HCEC 1CT (cell line): ENCODE data around the gene ZNF462.
"Not testable (repeated sequence)": the region's sequence is repeated elsewhere in the genome, so short reads cannot be mapped to it uniquely, and the experiment has no call there.

Source experiments
- DNase-seq: peaks from one replicate; pipeline ENCODE4 v3.0.0-alpha.2; 2017

The ZNF462 gene, protein sequence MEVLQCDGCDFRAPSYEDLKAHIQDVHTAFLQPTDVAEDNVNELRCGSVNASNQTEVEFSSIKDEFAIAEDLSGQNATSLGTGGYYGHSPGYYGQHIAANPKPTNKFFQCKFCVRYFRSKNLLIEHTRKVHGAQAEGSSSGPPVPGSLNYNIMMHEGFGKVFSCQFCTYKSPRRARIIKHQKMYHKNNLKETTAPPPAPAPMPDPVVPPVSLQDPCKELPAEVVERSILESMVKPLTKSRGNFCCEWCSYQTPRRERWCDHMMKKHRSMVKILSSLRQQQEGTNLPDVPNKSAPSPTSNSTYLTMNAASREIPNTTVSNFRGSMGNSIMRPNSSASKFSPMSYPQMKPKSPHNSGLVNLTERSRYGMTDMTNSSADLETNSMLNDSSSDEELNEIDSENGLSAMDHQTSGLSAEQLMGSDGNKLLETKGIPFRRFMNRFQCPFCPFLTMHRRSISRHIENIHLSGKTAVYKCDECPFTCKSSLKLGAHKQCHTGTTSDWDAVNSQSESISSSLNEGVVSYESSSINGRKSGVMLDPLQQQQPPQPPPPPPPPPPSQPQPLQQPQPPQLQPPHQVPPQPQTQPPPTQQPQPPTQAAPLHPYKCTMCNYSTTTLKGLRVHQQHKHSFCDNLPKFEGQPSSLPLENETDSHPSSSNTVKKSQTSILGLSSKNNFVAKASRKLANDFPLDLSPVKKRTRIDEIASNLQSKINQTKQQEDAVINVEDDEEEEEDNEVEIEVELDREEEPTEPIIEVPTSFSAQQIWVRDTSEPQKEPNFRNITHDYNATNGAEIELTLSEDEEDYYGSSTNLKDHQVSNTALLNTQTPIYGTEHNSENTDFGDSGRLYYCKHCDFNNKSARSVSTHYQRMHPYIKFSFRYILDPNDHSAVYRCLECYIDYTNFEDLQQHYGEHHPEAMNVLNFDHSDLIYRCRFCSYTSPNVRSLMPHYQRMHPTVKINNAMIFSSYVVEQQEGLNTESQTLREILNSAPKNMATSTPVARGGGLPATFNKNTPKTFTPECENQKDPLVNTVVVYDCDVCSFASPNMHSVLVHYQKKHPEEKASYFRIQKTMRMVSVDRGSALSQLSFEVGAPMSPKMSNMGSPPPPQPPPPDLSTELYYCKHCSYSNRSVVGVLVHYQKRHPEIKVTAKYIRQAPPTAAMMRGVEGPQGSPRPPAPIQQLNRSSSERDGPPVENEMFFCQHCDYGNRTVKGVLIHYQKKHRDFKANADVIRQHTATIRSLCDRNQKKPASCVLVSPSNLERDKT (N-terminal part only)

DNA sequence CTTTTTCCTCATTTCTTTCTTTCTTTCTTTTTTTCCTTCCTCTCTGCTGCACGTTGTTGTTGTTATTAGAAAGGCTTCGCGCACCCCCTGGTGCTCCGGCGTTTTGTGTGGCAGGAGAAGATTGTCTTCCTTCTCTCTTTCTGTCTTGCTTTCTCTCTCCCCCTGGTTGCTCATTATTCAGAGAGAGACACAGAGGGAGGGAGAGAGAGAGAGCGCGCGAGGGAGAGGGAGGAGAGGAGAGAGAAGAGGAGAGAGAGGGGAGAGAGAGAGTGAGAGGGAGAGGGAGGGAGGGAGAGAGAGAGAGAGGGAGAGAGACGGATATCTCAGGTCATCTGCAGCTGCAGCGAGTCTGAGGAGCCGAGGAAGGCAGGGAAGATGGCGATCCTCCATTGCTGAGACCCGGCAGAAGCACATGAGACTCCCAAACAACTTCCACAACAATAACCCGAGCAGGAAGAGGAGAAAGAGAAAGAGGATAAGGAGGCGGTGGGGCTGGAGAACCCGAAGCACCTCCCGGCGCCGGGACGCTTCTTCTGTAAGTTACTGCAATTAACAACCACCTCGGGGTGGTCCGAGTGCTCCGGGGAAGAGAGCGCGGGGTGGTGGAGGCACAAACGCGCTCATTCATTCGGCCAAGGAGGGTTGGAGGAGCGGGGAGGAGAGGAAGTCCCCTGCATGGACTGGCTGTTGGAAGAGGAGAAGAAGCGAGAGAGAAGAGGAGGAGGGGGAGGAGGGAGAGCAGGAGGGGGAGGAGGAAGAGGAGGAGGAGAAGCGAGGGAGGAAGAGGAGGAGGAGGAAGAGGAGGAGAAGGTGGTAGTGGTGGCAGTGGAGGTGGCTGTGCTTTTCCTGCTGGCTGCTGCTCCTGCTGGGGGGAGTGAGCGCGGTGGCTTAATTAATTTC lies at the start of gene ZNF462:
Gene ZNF462 (plus strand): TSS at position 346 of the 900 bp plus-strand sequence. CDS start 60,218 bp downstream, outside the sequence.
- DNase-seq: peak; percentile 72

DNA sequence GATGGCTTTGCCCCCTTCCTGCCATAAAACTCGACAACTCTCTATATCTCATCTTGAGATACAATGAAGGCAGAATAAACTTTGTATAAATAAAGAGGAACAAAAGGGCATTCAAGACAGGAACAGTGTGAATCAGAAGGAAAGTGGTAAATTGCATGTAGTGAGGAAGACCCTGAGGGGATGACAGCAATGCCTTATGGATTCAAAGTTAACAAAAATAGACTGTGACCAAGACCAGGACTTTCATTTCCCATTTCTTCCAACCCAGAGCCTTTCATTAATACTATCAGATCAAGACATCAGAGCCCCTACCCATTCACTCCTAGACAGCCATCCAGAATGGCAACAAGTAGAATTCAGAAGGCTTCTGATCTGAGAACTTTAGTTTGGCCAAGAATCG lies 46.4 kb upstream of the ZNF462 start:
- DNase-seq: no peak

DNA sequence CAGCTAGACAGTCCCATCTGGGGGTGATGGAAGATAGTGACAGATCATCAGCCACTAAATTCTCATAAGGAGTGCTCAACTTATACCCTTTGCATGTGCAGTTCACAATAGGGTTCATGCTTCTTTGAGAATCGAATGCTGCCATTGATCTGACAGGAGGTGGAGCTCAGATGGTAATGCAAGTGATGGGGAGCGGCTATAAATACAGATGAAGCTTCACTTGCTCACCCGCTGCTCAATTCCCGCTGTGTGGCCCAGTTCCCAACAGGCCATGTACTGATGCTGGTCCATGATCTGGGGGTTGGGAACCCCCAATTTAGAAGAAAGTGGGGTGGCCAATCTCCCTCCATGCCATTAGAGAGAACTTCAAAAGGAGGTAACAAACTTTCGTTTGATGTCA lies 44.9 kb upstream of the ZNF462 start:
- DNase-seq: no peak

DNA sequence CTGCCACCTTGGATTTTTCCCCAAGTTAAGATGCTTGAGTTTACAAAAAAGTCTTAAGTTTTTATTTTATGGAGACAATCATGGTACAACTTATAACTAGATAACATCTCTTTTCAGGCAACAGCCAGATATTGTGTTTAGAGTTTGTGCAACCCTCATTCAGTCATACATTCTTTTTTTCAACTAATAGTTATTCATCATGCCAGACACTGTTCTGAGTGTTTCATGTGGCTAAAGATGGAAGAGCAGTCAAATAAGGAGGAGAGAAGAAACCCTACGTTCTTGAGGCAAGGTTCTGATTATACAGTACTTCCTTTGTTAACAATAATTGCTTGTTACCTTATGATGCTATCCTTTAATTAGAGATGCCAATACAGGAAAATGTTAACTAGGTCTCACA lies 42.1 kb upstream of the ZNF462 start:
- no peak for DNase-seq

DNA sequence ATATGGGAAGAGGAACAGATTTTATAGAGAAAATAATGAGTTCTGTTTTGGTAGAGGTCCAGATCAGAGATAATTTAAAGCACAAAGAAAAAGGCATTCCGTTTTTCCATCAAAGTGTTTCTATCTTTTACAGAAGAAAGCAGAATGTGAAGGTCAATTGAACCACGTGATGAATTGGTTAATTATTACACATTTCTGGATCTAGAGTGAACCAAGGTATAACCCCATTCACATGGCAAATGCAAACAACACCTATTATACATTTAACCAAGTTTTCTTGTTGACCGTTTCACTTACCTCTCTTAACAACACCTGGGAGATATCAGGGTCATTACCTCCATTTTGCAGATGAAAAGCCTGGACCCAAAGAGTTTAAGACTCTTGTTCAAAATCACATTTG lies 34.9 kb upstream of the ZNF462 start:
- DNase-seq: no peak

DNA sequence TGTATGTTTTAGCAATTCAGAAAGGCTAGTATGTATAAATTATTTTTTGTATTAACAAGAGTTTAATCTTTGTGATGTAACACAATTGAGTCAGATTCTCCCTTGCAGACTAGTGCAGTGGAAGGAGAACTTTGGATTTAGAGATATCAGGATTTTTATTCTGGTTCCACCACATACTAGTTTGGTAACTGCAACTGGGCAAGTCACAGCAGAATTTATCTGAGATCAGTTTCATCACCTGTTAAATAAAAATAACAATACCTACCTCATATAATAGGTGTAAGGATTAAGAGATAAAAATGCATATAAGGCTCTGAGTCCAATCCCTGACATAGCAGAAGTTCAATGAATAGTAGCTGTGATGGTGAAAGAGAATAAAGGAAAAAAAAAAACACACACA lies 34.0 kb upstream of the ZNF462 start:
- no peak for DNase-seq

DNA sequence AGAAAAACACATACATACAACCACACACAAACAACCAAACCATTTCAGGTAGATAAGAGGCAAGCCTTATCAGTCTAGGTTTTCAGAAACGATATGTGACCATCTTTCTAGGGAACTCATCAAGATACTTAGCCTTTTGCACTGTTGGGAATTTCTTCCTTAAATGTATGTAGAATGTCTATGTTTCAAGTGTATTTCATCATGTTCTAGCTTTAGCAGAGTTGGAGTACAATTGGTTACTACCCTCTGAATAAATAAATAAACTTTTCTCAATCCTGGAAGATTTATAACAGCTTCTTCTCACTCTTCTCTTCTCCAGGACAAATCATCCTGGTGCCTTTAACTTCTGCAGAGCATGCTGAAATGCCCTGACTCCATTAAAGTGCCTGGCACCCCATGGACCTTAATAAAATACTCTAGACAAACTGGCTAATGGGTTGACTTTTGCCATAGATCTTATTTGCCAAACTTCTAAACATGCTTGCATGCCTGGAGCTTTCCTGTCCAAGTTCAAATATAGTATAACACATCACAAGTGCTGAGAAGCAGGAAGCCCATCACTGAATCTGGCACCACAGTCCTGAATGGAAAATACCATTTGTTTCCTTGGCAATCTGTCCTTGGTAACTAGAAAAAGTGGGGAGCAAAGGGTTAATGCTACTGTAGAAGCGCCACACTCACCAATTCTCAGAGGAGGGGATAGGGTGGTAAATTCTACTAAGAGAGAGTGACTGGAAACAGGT lies 33.1 kb upstream of the ZNF462 start:
- DNase-seq: no peak

DNA sequence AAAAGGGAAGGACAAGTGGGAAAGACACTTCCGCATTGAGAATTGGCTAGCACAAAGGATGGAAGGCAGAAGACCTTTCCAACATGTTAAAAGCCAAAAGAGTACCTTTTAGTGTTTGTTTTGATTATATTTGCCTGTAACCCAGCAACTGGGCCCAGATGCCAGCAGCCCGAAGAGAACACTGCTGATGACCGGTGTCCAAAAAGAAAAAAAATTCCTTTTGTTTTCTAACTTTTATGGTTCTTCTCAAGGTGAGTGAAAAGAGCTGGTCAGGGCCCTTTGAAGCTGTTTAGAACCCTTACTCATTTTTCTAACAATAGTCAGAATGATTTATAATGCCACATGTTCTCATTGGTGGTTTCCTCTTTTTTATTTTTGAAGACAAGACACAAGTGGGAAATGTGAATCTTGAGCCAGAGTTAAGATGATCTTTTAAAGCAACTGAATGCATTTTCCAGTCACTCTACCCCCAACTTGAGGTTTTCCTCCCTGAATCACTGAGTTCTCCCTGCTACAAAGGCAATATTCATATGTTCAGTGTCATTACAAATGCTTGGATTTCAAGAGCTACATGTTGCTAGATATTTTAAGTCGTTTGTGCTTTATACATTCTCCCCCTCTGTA lies 32.3 kb upstream of the ZNF462 start:
- no peak for DNase-seq

DNA sequence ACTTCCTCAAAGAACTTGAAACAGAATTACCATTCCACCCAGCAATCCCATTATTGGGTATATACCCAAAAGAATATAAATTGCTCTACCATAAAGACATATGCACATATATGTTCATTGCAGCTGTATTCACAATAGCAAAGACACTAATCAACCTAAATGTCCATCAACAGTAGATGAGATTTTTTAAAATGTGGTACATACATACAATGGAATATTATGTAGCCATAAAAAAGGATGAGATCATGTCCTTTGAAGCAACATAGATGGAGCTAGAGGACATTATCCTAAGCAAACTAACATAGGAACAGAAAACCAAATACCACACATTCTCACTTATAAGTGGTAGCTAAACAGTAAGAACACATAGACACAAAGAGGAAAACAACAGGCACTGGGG lies 28.1 kb upstream of the ZNF462 start:
- no peak for DNase-seq

DNA sequence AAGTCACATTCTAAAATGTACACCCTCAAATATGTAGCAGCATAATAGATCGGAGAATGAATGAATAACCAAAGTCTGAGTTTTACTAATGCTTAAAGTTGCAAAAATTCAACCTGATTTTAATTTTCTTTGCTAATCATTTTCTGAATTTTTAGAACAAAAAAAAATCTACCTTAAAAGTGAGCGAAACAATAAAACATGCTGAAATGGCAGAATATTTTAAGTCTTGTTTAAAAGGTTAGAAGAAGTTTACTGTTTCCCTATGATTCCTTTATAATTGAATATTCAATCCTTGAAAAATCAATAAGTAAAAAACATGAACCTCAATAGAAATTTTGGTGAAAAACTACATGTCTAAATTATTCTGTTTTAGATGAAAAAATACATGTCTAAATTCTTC lies 27.1 kb upstream of the ZNF462 start:
- no peak for DNase-seq

DNA sequence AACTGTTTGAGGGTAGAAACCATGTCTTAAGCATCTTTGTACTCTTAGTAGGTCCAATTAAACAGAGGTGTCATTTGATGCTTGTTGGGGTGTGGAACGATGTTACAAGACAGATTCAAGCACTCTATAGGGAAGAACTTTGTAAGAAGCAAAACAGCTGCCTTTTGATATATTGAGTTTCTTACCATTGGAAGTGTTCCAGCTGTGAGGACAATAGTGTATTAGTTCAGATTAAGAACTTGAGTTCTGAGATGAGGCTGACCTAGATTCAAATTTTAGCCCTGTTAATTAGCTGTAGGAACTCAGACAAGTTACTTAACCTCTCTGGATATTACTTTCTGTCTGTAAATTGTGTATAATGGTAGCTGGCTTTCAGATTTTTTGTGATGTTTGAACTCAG lies 19.6 kb upstream of the ZNF462 start:
- no peak for DNase-seq

DNA sequence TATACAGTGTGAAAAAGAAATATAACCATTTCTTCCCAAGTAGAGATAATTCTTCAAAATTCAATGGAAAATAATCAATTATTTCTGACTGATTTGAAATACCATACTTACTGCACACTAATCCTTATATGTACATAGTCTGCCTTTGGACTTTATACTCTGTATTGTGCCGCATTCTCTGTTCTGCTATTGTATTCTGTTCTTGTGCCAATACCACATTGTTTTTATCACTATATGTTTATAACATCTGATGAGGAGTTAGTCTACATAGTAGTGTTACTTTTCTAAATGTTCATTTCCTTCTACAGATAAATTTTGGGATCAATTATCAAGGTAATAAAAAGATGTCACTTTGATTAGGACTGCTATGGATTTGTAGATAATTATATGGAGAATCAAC lies 16.7 kb upstream of the ZNF462 start:
- DNase-seq: no peak

DNA sequence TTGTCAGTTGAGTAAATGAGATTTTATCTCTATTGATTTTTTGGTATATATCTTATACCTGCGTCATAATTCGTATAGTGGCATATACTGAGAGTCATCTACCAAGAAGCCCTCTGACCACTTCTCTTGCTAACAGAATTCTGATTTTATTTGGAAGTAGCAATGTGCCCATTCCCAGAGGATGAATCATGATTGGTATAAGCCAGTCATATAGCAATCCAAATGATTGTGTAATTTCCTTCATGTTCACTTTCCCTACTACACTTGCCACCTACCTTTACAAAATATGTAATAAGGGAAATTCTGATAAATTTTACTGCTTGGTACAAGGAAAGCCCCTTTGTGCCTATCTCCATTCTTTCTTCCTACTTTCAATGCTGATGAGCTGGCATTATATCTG lies 16.1 kb upstream of the ZNF462 start:
- peak; percentile 81 for DNase-seq

DNA sequence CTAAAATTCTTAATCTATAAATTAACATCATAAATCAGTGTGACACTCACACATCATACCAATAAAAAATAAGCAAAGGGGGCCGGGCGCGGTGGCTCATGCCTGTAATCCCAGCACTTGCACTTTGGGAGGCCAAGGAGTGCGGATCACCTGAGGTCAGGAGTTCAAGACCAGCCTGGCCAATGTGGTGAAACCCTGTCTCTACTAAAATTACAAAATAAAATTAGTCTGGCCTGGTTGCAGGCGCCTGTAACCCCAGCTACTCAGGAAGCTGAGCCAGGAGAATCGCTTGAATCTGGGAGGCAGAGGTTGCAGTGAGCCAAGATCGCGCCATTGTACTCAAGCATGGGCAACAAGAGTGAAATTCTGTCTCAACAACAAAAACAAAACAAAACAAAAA lies 11.3 kb upstream of the ZNF462 start:
- not testable (repeated sequence) for DNase-seq

DNA sequence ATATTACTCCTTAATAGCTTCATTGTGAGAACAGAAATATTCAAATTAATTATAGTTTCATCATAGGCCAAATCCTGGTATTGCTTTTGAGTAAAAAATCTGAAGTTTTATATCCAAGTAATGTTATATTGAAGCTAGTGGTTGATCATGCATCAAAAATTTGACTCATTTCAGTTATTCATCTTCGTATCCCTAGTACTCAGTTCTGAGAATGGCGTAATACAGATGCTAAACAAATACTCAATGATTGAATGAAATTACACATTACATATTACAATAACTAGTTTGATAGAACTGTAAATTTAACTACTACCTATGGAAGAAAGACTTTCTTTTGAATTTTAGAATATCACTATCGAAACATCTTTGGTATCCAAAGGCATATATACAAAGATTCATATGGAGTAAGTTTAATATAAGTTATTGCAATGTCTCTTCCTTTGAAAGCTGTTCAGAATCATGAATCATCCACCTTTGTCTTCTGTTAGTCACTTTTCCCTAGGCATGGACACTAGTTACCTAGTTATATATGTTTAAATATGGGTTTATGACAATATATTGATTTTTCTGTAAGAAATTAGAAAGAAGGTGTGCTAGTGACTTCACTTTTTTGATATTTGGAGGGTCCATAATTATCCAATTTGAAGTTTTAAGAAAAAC lies 5.0 kb upstream of the ZNF462 start:
- DNase-seq: no peak

DNA sequence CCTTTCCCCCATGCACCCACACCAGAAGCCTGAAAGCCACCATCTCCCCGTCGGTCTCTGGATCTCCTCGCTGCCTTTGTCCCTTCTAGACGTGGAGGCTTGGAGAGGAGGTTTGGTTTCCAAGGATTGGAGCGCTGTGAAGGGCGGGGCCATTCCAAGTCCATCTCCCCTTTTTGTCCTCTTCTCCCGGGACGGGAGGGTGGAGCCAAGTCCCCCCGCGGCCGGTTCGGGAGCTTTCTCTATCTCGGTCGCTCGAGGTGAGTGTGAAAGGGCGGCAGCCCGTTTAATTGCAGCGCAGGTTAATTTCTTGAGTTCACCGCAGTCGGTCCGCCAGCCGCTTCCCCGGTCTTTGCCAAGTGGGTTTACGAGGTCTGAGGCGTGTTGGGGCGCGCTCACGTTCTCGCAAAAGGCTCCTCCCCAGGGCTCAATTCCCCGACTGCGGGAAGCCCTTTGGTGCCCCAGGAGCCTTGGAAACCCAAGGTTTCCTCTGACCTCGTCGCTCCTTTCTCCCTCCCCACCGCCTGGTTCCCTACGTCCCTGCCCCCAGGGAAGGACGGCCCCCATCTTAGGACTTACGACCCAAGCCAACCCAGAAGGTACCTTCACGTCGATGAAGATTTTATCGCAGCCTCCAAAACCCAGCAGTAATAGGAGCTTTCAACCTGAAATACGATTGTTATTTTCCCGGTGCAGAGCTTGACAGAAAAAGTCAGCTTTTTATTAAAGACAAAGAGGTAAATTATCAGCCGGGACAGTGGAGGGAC lies 2.8 kb upstream of the ZNF462 start:
- DNase-seq: peak; percentile 58

DNA sequence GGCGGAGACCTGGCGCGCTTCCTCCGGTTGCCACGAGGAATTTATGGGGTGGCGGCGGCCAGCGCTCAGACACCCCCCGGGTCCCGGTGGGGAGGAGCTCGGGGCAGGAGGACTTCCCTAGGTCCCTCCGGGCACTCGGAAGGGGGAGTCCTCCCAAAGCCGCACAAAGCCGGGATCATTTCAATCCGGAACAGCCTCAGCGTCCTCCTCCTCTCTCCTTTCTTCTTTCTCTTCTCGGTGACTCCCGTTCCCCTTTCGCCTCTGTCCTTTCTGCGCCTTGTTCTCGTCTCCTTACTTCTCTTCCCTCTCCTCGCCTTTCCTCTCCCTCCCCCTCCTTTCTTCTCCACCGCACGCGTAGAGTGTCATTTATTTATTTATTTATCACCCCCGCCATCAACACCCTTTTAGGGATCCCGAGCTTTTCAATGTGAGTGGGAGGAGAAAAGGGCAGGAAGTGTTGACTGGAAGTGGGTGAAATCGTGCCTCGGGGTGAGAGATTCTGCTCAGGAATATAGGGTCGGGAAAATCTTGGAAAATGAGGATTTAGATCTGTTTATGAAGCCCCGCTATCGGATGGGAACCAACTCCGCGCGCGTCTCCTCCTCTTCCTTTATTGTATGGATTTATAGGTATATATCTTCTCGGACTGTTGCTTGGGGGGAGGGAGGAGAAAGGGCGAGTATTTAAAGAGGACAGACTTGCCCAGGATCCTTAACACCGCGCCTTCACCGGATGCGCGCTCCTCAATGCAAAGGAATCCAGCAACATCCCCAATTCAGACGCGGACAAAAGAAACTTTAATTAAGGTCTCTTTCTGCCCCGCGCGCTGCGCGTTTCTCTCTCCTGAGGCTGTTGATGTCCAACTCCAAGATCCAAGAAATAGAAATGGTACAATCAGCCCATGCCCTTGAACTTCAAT lies 2.0 kb upstream of the ZNF462 start:
- peak; percentile 58 for DNase-seq

DNA sequence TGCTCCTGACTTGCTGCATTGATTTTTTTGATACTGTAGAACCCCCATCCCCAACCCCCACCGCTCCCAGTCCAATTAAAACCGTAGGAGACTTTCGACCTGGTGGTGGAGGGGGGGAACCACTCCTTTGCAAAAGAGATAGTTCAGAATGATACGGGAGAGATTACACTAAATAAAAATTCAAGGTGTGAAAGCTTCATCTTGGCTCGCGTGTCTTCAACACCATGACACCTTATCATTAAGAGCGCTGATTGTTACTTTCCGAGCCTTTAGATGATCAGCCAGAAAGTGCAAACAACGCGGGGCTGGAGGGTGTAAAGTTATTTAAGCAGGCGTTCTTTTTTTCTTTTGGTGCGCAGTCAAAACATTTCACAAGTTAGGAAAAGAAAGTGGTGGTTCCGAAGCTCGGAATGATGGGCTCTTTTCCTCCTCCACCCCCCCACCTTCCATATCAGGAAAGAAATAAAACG lies 1.3 kb upstream of the ZNF462 start:
- no peak for DNase-seq
